NCI-H345 (cell line): ENCODE results near the gene IP6K1.
A peak's percentile ranks its signal among the peaks of the same experiment; 100 is the strongest.
"Not testable (repeated sequence)": the region's sequence is repeated elsewhere in the genome, so short reads cannot be mapped to it uniquely, and the experiment has no call there.

Source experiments
- DNase-seq: peaks from one replicate; lab custom pipeline; 2025; lab: John Stamatoyannopoulos, UW

IP6K1 gene

GRCh38 chr3:49711489-49711888 lies 74.9 kb downstream of the IP6K1 start:
- DNase-seq: no peak

- DNase-seq: no peak
Measured at GRCh38 chr3:49709852-49710251, 76.5 kb downstream of the IP6K1 start.

- DNase-seq: no peak
Measured at GRCh38 chr3:49707113-49707480, 79.2 kb downstream of the IP6K1 start.

- no peak for DNase-seq
Measured at GRCh38 chr3:49706456-49707112, 79.8 kb downstream of the IP6K1 start.

- DNase-seq: no peak
Measured at GRCh38 chr3:49705390-49705960, 80.9 kb downstream of the IP6K1 start.

GRCh38 chr3:49704629-49705028 lies 81.7 kb downstream of the IP6K1 start:
- DNase-seq: no peak

- DNase-seq: no peak
Measured at GRCh38 chr3:49703956-49704355, 82.4 kb downstream of the IP6K1 start.

- DNase-seq: peak; percentile 19
Measured at GRCh38 chr3:49703443-49703927, 82.9 kb downstream of the IP6K1 start.

GRCh38 chr3:49702672-49703071 lies 83.7 kb downstream of the IP6K1 start:
- DNase-seq: no peak

GRCh38 chr3:49701388-49702077 lies 84.8 kb downstream of the IP6K1 start:
- DNase-seq: no peak

GRCh38 chr3:49700453-49701128 lies 85.8 kb downstream of the IP6K1 start:
- DNase-seq: no peak

- no peak for DNase-seq
Measured at GRCh38 chr3:49700014-49700413, 86.3 kb downstream of the IP6K1 start.

GRCh38 chr3:49699281-49699979 lies 86.9 kb downstream of the IP6K1 start:
- DNase-seq: no peak

GRCh38 chr3:49695350-49696015 lies 90.9 kb downstream of the IP6K1 start:
- not testable (repeated sequence) for DNase-seq

- DNase-seq: not testable (repeated sequence)
Measured at GRCh38 chr3:49694409-49695070, 91.8 kb downstream of the IP6K1 start.

- DNase-seq: not testable (repeated sequence)
Measured at GRCh38 chr3:49691481-49691880, 94.9 kb downstream of the IP6K1 start.

GRCh38 chr3:49690856-49691255 lies 95.5 kb downstream of the IP6K1 start:
- DNase-seq: not testable (repeated sequence)

GRCh38 chr3:49689908-49690624 lies 96.3 kb downstream of the IP6K1 start:
- not testable (repeated sequence) for DNase-seq

GRCh38 chr3:49689046-49689907 lies 97.1 kb downstream of the IP6K1 start, which contains the start of the genes MST1 and RNF123:
MST1 (minus strand) TSS chr3:49689474; CDS start chr3:49688691, 783 bp downstream.
RNF123 (plus strand) TSS chr3:49689557; CDS start chr3:49691166, 1,609 bp downstream.
- no peak for DNase-seq
